ENCODE results near the gene USP24. TPM values are rescaled to one million over a fixed set of nuclear protein-coding genes. Genes with fewer than 3 reads are reported as not detected.

The USP24 gene
- total and polyA plus RNA-seq, 10 of the 15 experiments (the other 5 are each of a cell fraction or from before 2014, with no cell fraction given), result 4.6 to 36.5 (median 25.3) TPM

DNA sequence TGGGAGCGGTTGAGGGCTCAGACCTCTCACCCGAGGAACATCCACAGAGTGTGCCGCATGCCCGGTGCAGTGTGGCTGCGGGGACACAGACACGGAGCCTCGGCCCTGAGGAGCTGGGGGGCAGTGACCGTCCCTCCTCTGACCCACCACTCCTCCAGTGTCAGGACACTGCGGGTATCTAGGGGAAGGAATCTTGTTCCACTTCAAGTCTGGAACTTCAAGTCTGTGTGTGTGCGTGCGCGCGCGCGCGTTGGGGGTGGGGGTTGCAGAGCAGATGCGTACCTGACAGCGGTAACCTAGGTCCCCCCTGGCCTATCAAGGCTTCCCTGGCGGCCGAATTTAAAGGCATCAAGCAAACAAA, 158.6 kb downstream of the USP24 start (continued):
- TF ChIP-seq, protein P1, sequence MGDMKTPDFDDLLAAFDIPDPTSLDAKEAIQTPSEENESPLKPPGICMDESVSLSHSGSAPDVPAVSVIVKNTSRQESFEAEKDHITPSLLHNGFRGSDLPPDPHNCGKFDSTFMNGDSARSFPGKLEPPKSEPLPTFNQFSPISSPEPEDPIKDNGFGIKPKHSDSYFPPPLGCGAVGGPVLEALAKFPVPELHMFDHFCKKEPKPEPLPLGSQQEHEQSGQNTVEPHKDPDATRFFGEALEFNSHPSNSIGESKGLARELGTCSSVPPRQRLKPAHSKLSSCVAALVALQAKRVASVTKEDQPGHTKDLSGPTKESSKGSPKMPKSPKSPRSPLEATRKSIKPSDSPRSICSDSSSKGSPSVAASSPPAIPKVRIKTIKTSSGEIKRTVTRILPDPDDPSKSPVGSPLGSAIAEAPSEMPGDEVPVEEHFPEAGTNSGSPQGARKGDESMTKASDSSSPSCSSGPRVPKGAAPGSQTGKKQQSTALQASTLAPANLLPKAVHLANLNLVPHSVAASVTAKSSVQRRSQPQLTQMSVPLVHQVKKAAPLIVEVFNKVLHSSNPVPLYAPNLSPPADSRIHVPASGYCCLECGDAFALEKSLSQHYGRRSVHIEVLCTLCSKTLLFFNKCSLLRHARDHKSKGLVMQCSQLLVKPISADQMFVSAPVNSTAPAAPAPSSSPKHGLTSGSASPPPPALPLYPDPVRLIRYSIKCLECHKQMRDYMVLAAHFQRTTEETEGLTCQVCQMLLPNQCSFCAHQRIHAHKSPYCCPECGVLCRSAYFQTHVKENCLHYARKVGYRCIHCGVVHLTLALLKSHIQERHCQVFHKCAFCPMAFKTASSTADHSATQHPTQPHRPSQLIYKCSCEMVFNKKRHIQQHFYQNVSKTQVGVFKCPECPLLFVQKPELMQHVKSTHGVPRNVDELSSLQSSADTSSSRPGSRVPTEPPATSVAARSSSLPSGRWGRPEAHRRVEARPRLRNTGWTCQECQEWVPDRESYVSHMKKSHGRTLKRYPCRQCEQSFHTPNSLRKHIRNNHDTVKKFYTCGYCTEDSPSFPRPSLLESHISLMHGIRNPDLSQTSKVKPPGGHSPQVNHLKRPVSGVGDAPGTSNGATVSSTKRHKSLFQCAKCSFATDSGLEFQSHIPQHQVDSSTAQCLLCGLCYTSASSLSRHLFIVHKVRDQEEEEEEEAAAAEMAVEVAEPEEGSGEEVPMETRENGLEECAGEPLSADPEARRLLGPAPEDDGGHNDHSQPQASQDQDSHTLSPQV (IDR thresholded peaks at IDR 0.05), result no peak
- TF ChIP-seq ZNF207 (IDR thresholded peaks at IDR 0.05; ENCODE audit: borderline replicate concordance) (no peak), ETV6 (conservative IDR thresholded peaks at IDR 0.05 in 1 of 2, IDR thresholded peaks at IDR 0.05 in 1 of 2; ENCODE audit: borderline replicate concordance in 1 of 2, low read depth in 1 of 2) (no peak), CREM (IDR thresholded peaks at IDR 0.05; ENCODE audit: low read depth) (no peak), RAD21 (IDR thresholded peaks at IDR 0.05; ENCODE audit: insufficient read depth, low read depth, low read length) (no peak)
- TF ChIP-seq, protein P2, sequence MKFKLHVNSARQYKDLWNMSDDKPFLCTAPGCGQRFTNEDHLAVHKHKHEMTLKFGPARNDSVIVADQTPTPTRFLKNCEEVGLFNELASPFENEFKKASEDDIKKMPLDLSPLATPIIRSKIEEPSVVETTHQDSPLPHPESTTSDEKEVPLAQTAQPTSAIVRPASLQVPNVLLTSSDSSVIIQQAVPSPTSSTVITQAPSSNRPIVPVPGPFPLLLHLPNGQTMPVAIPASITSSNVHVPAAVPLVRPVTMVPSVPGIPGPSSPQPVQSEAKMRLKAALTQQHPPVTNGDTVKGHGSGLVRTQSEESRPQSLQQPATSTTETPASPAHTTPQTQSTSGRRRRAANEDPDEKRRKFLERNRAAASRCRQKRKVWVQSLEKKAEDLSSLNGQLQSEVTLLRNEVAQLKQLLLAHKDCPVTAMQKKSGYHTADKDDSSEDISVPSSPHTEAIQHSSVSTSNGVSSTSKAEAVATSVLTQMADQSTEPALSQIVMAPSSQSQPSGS (IDR thresholded peaks at IDR 0.05; ENCODE audit: low read length), result no peak
- TF ChIP-seq, protein P3, sequence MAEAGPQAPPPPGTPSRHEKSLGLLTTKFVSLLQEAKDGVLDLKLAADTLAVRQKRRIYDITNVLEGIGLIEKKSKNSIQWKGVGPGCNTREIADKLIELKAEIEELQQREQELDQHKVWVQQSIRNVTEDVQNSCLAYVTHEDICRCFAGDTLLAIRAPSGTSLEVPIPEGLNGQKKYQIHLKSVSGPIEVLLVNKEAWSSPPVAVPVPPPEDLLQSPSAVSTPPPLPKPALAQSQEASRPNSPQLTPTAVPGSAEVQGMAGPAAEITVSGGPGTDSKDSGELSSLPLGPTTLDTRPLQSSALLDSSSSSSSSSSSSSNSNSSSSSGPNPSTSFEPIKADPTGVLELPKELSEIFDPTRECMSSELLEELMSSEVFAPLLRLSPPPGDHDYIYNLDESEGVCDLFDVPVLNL (IDR thresholded peaks at IDR 0.05; ENCODE audit: low read depth, low read length), result no peak
- TF ChIP-seq, protein P4, sequence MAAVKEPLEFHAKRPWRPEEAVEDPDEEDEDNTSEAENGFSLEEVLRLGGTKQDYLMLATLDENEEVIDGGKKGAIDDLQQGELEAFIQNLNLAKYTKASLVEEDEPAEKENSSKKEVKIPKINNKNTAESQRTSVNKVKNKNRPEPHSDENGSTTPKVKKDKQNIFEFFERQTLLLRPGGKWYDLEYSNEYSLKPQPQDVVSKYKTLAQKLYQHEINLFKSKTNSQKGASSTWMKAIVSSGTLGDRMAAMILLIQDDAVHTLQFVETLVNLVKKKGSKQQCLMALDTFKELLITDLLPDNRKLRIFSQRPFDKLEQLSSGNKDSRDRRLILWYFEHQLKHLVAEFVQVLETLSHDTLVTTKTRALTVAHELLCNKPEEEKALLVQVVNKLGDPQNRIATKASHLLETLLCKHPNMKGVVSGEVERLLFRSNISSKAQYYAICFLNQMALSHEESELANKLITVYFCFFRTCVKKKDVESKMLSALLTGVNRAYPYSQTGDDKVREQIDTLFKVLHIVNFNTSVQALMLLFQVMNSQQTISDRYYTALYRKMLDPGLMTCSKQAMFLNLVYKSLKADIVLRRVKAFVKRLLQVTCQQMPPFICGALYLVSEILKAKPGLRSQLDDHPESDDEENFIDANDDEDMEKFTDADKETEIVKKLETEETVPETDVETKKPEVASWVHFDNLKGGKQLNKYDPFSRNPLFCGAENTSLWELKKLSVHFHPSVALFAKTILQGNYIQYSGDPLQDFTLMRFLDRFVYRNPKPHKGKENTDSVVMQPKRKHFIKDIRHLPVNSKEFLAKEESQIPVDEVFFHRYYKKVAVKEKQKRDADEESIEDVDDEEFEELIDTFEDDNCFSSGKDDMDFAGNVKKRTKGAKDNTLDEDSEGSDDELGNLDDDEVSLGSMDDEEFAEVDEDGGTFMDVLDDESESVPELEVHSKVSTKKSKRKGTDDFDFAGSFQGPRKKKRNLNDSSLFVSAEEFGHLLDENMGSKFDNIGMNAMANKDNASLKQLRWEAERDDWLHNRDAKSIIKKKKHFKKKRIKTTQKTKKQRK (IDR thresholded peaks at IDR 0.05; ENCODE audit: low read depth, low read length), result no peak

All from GM12878 (cell line).